ENCODE data around the gene RIMBP3C.
"Not testable (repeated sequence)": the region's sequence is repeated elsewhere in the genome, so short reads cannot be mapped to it uniquely, and the experiment has no call there.

Gene RIMBP3C

GRCh38 chr22:21526705-21527500, 24.4 kb downstream of the RIMBP3C start:
- not testable (repeated sequence) for DNase-seq

- not testable (repeated sequence) for DNase-seq
These were observed 34.1 kb downstream of the RIMBP3C start for GRCh38 chr22:21516970-21517764.

- not testable (repeated sequence) for DNase-seq
These were observed 34.7 kb downstream of the RIMBP3C start for GRCh38 chr22:21516522-21516921.

GRCh38 chr22:21515234-21515633, 36.0 kb downstream of the RIMBP3C start:
- DNase-seq = not testable (repeated sequence)

- DNase-seq = not testable (repeated sequence)
These were observed 37.1 kb downstream of the RIMBP3C start for GRCh38 chr22:21514117-21514516.

GRCh38 chr22:21512022-21512421, 39.2 kb downstream of the RIMBP3C start:
- DNase-seq = not testable (repeated sequence)

- DNase-seq = not testable (repeated sequence)
These were observed 40.9 kb downstream of the RIMBP3C start for GRCh38 chr22:21510397-21510796.

GRCh38 chr22:21499623-21500506, 51.4 kb downstream of the RIMBP3C start:
- DNase-seq = not testable (repeated sequence)

GRCh38 chr22:21498489-21498888, 52.8 kb downstream of the RIMBP3C start:
- DNase-seq = not testable (repeated sequence)

GRCh38 chr22:21497984-21498383, 53.3 kb downstream of the RIMBP3C start:
- DNase-seq = not testable (repeated sequence)

Measured in HCEC 1CT (cell line).